ELR (cell line): ENCODE results near the gene KIAA0825.
"Not testable (repeated sequence)": the region's sequence is repeated elsewhere in the genome, so short reads cannot be mapped to it uniquely, and the experiment has no call there.

ENCODE experiments used
- DNase-seq: peaks from one replicate; pipeline ENCODE4 v3.0.0-alpha.2; 2015; ENCODE audit warnings: low read depth

Gene KIAA0825

DNA sequence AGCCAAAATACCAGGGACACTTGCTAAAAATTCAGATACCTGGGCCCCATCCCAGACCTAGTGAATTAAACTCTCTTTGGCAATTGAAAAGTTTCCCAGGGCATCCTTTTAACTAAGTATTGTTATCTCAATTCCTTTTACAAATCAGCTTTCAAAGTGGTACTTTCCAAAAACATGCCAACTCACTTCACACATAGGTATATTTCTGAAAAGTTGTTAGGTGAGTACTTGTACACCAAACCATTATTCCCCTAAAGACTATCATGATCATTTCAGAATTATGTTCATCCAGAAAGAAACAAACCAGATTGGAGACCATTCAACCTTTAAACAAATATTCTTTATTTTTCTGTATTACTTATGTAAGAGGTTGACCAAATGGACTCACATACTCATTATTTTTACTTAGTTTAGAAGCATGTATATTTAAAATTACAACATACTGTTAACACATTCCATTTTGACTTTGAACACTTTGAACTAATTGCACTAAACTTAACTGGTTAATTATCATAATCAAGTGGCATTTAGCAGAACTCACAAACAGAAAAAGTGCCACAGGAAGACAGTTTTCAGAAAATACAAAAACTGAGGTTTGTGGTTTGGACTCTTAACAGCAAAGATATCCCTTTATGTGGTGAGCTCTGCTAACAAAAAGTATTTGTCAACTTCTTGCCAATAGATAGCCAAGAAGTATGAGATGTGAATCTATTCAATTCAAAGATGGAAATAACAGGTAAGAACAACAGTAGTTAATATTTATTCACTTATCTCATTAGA lies 40.7 kb downstream of the KIAA0825 start:
- DNase-seq, result peak; percentile 0

DNA sequence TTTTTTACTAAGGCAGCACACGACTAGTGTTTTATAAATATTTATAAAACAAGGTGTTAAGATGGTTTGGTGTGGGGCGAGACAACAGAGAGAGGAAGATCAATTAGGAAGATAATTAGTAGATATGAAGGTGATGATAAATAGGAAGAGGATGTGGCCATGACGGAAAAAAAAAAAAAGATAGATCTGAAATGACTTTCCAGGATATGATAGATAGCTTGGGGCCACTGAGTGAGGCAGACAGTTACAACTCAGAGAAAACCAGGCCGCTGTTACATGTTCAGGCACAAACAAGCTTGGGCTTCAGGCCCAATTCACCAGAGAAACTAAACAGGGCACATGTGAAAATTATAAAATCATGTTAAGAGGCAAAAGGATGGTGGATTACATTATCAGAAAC lies 43.2 kb downstream of the KIAA0825 start:
- no peak for DNase-seq

- not testable (repeated sequence) for DNase-seq
These were observed 45.1 kb downstream of the KIAA0825 start for GRCh38 chr5:94573349-94573748.

DNA sequence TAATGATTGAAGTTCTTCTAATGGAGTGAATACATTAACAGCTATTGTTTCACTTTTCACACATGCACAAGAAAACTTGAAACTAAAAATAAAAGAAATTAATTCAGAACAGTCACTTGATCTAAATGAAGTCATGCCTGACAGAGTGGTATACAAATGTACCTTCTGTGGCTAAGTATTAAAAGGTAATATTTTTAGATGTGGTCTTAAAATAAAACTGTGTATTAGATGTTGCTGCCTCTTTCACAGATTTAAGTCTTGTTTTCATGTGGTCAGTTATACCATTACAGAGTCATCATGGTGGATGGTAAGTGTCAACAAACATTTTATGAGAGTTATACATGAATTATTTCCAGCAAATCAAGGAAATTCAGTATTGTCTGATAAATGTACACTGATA lies 47.0 kb downstream of the KIAA0825 start:
- no peak for DNase-seq

DNA sequence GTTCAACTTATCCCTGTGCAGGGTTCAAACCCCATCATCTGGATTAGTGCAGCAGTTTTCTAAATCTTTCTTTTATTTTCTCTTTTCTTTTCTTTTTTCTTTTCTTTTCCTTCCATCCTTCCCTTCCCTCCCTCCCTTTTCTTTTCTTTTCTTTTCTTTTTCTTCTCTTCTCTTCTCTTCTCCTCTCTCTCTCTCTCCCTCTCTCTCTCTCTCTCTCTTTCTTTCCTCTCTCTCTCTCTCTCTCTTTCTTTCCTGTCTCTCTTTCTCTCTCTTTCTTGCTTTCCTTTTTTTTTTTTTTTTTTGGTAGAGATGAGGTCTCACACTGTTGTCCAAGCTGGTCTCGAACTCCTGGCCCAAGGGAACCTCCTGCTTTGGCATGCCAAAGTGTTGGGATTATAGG lies 53.6 kb downstream of the KIAA0825 start:
- no peak for DNase-seq

DNA sequence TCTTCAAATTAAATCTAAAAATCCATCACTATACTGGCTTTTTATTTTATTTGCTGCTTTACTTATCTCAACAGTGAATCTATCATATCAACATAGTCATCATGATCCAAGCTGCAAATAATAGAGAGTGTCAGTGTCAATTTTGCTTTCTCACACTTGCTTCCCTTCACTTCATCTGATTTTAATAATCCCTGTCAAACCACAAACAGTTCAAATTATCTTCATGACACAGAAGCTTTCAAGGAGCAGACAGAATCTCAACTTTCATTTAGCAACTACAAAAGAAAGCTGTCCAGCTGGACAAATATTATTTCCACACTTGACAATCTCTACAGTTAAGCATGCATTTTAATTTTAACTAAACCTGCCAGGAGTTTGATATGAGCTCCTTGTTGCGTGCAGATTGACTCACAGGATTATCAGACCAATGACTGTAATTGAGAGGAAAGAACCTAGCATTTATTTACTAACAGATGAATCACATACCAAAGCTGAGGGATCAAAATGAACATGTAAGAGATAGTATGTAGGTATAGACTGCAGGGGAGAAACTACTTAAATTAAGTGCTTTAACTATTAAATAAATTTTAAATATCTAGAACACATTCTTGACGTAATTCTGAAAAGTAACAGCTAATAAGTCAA lies 56.0 kb downstream of the KIAA0825 start:
- DNase-seq, result peak; percentile 20

DNA sequence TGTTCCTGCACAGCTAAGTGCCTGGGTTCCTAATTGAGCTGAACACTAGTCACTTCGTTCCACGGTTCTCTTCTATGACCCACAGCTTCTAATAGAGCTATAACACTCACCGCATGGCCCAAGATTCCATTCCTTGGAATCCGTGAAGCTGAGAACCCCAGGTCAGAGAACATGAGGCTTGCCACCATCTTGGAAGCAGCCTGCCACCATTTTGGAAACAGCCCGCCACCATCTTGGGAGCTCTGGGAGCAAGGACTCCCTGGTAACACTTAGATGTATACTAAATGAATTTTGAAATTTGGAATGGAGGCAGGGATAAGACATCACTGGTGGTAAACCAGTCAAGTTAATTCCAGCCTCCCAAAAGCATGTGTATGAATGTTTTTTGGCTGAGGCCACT lies 60.4 kb downstream of the KIAA0825 start:
- no peak for DNase-seq

- DNase-seq, result no peak
These were observed 66.5 kb downstream of the KIAA0825 start for GRCh38 chr5:94551858-94552257.

DNA sequence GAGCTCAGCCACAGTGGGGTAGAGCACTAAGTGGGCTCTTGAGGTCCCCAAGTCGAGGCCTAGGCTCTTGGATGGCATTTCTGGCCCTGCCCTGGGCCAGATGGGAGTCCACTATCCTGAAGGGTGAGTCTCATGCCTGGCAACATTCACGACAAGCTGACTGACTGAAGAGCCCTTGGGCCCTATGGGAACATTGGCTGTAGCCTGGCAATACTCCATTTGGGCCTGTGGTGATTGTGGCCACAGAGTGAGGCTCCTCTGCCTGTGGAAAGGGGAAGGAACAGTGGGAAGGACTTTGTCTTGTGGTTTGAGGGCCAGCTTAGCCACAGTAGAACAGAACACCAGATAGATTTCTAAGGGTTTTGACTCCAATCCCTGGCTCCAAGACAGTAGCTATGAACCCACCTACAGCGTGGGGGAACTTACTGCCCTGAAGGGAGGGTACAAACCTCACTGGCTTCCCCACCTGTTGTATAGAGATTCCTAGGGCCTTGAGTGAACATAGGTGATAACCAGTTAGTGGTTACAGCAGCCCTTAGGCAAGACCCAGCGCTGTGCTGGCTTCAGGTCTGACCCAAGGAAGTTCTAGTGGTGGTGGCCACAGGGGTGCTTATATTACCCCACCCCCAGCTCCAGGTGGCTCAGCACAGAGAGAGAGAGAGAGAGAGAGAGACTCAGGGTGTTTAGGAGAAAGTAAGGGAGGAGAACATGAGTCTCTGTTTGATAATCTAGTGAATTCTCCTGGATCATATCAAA lies 72.4 kb downstream of the KIAA0825 start:
- DNase-seq, result no peak

DNA sequence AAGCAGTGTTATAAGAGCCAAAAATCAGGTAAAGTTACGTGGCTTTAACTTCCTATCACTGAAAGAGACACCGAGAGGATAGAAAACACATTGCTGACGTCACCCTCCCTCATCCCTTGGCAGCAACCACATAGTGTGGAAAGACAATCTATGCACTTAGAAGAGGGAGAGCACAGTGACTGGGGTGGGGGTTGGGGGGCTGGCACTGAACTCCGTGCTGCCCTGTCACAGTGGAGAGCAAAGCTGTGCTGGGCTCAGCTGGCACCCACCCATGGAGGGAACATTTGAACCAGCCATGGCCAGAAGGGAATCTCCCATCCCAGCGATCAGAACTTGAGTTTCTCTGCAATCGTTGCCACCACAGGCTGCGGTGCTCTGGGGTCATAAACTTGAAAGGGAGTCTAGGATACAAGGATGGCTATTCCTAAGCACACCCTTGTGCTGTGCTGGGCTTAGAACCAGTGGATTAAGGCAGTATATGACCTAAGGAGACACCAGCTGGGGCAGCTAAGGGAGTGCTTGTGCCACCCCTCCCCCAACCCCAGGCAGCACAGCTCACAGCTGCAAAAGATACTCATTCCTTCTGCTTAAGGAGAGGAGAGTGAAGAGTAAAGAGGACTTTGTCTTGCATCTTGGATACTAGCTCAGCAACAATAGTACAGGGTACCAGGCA lies 73.4 kb downstream of the KIAA0825 start:
- DNase-seq, result no peak

GRCh38 chr5:94544031-94544650 lies 74.3 kb downstream of the KIAA0825 start:
- DNase-seq, result no peak

DNA sequence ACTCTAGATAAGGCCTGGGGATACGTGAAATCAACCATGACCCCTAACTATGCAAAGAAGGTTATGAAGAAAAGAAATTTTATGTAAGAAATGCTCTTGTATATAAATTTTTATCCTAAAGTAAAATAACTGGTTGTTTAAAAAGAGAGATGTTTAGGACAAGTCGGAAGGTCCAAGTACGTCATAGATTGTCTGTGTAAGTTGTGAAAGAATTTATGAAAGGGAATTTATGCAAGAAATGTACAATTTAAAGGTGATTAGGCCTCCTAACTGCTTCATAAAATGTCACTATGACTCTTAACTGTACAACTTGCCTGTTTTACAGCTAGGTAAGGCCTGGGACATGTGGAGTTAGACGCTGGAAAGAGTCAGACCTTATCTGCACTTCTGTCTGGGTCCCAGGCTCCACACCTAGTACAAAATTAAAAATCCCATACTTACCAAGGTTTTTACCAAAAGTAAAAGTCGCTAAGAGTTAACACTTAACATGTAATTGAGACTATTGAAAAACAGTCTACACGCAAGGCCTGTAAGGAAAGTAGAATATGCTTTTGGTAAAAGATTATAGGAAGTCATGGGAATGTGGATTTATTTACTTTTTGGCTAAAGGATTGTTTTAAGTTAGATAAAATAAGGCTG lies 77.4 kb downstream of the KIAA0825 start:
- DNase-seq, result peak; percentile 11

- no peak for DNase-seq
These were observed 80.1 kb downstream of the KIAA0825 start for GRCh38 chr5:94538260-94538659.

GRCh38 chr5:94526706-94527105 lies 91.7 kb downstream of the KIAA0825 start:
- no peak for DNase-seq

DNA sequence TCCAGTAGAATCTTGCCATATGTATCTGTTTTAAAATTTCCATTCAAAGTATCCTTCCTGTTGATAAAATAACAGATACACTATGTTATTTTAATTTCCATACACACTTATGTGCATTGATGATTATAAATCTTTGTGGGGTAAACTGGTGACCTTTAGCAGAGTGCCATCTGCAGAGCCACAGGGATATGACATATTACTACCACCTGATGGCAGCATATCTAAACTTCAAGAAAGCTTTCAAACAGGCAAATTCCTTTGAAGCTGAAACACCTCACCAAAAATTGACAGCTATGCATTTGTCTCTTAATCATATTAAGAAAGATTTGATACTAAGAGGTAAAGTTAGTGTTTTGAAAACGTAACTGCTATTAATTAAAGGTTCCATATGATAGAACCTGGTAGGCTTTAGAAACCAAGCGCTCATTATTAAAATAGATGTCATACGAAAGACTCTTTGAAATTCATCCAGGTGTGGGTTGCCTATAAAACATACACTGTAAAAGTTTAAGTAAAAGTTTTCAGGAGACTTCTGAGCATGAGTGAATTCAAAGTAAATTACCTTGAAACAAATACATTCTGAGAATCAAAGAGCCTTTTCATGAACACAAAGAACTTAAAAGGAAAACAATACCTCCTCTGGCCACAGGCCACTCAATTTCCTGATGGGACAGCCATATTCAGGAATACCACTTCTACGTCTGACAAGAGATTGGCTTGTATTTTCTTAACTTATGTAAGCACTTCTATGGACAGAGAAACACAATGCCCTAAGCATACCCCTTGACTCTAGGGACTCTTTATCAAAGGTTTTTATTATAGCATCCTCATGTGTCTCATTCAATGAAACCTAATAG lies 93.3 kb downstream of the KIAA0825 start:
- DNase-seq, result peak; percentile 65

GRCh38 chr5:94523018-94523417 lies 95.4 kb downstream of the KIAA0825 start:
- no peak for DNase-seq

- no peak for DNase-seq
These were observed 96.3 kb downstream of the KIAA0825 start for GRCh38 chr5:94522117-94522516.

- no peak for DNase-seq
These were observed 100.6 kb downstream of the KIAA0825 start for GRCh38 chr5:94517490-94518488.

- no peak for DNase-seq
These were observed 102.3 kb downstream of the KIAA0825 start for GRCh38 chr5:94516148-94516547.
